IMR-90 (cell line): ENCODE data around the gene MIEN1. TPM values are rescaled to one million over a fixed set of nuclear protein-coding genes. Genes with fewer than 3 reads are reported as not detected.

ENCODE experiments used
- ATAC-seq: fragments of 200-7000 bp; cut with Tn5 transposase; 2 replicates; pipeline ENCODE4 v1.9.1; 2020; ENCODE audit warnings: low read depth, mild to moderate bottlenecking, moderate library complexity
- BruUV-seq: library from RNA; stranded (reverse); fragments of 400-500 nt; replicated peaks from 2 replicates; lab custom pipeline; 2021; lab: Mats Ljungman, UMichigan
- CTCF ChIA-PET: fragments of 300-600 bp; formaldehyde crosslinking; extraction: SDS; loops from one replicate; lab custom pipeline; 2021; ENCODE audit warnings: antibody characterized with exemption; lab: Yijun Ruan, JAX
- POLR2A ChIA-PET: fragments of 300-600 bp; sonication (Branson Sonifier 250); formaldehyde crosslinking; loops from one replicate; lab custom pipeline; 2022; ENCODE audit warnings: antibody characterized with exemption; ENCODE audit not compliant: unreplicated experiment; lab: Charles Lee
- DNase-seq: peaks from one replicate; pipeline ENCODE4 v3.0.0; 2013
- H2AFZ ChIP-seq: replicated peaks from 2 replicates; pipeline ENCODE3; 2013; ENCODE audit warnings: low read length, mild to moderate bottlenecking; ENCODE audit not compliant: poor library complexity
- H2AK5ac ChIP-seq: 2 replicates; pipeline ENCODE4 v1.6.1; 2013; ENCODE audit warnings: low read depth, low read length, inconsistent platforms
- H2AK9ac ChIP-seq: replicated peaks from 2 replicates; pipeline ENCODE3; 2013; ENCODE audit warnings: mild to moderate bottlenecking, low read depth, low read length, moderate library complexity; ENCODE audit not compliant: poor library complexity
- H2BK120ac ChIP-seq: 2 replicates; pipeline ENCODE4 v1.6.1; 2013; ENCODE audit warnings: low read depth, low read length, inconsistent platforms
- H2BK15ac ChIP-seq: 3 replicates; pipeline ENCODE4 v1.6.1; 2013; ENCODE audit warnings: low read depth, low read length, inconsistent platforms
- H2BK20ac ChIP-seq: 2 replicates; pipeline ENCODE4 v1.6.1; 2013; ENCODE audit warnings: low read depth, mild to moderate bottlenecking, inconsistent platforms, low read length, moderate library complexity
- H2BK5ac ChIP-seq: 2 replicates; pipeline ENCODE4 v1.6.1; 2013; ENCODE audit warnings: mild to moderate bottlenecking, low read depth, low read length, inconsistent platforms; ENCODE audit not compliant: poor library complexity, severe bottlenecking
- H3K14ac ChIP-seq: replicated peaks from 2 replicates; pipeline ENCODE4 v1.6.1; 2013; ENCODE audit warnings: low read depth, low read length, inconsistent platforms
- H3K18ac ChIP-seq: 2 replicates; pipeline ENCODE4 v1.6.1; 2013; ENCODE audit warnings: low read depth, low read length, control low read depth
- H3K23ac ChIP-seq: 2 replicates; pipeline ENCODE4 v1.6.1; 2013; ENCODE audit warnings: low read depth, low read length, inconsistent platforms
- H3K27ac ChIP-seq: 2 replicates; pipeline ENCODE4 v1.5.1; 2013; ENCODE audit warnings: mild to moderate bottlenecking, control low read depth, low read length; ENCODE audit not compliant: insufficient read depth
- H3K27me3 ChIP-seq: 2 replicates; pipeline ENCODE4 v1.6.1; 2013; ENCODE audit warnings: low read length; ENCODE audit not compliant: control insufficient read depth, insufficient read depth
- H3K36me3 ChIP-seq: 2 replicates; pipeline ENCODE4 v1.6.1; 2013; ENCODE audit warnings: low read length, mixed read lengths; ENCODE audit not compliant: control insufficient read depth, insufficient read depth
- H3K4ac ChIP-seq: 2 replicates; pipeline ENCODE4 v1.6.1; 2013; ENCODE audit warnings: low read depth, low read length, inconsistent platforms
- H3K4me1 ChIP-seq: 2 replicates; pipeline ENCODE4 v1.6.1; 2013; ENCODE audit warnings: low read length, mixed read lengths; ENCODE audit not compliant: control insufficient read depth, insufficient read depth
- H3K4me2 ChIP-seq: 2 replicates; pipeline ENCODE4 v1.6.1; 2013; ENCODE audit warnings: low read depth, mild to moderate bottlenecking, control low read depth, low read length, moderate library complexity
- H3K4me3 ChIP-seq: 2 replicates; pipeline ENCODE4 v1.5.1; 2013; ENCODE audit warnings: low read depth, mild to moderate bottlenecking, control low read depth, low read length, moderate library complexity; ENCODE audit not compliant: insufficient read depth
- H3K56ac ChIP-seq: 2 replicates; pipeline ENCODE4 v1.6.1; 2013; ENCODE audit warnings: low read length, inconsistent platforms; ENCODE audit not compliant: insufficient read depth; ENCODE audit errors: extremely low read depth
- H3K79me1 ChIP-seq, 2 experiments: 2 replicates each; pipeline ENCODE4 v1.6.1; 2013; ENCODE audit warnings: low read length in 2 of 2, inconsistent platforms in 1 of 2, low read depth in 1 of 2
- H3K9ac ChIP-seq: 2 replicates; pipeline ENCODE4 v1.6.1; 2013; ENCODE audit warnings: low read depth, low read length, control low read depth
- H3K9me1 ChIP-seq: 2 replicates; pipeline ENCODE4 v1.6.1; 2013; ENCODE audit warnings: low read length, inconsistent platforms; ENCODE audit not compliant: insufficient read depth
- H3K9me3 ChIP-seq: 2 replicates; pipeline ENCODE4 v1.6.1; 2013; ENCODE audit warnings: low read length; ENCODE audit not compliant: control insufficient read depth, insufficient read depth
- H4K20me1 ChIP-seq: 2 replicates; pipeline ENCODE4 v1.6.1; 2013; ENCODE audit warnings: low read length, inconsistent platforms; ENCODE audit not compliant: insufficient read depth
- H4K5ac ChIP-seq: 2 replicates; pipeline ENCODE4 v1.6.1; 2013; ENCODE audit warnings: mild to moderate bottlenecking, low read depth, low read length, control low read depth
- H4K8ac ChIP-seq, 2 experiments: 2 replicates each; pipeline ENCODE4 v1.6.1; 2013; ENCODE audit warnings: low read depth in 2 of 2, low read length in 2 of 2, control low read depth in 1 of 2, inconsistent platforms in 1 of 2
- H4K91ac ChIP-seq: 2 replicates; pipeline ENCODE4 v1.6.1; 2013; ENCODE audit warnings: low read depth, low read length, inconsistent platforms; ENCODE audit not compliant: insufficient read depth
- CHD1 ChIP-seq: IDR thresholded peaks from 2 replicates; pipeline ENCODE4 v1.6.1; 2012; ENCODE audit warnings: low read depth, low read length, improper control_type of control experiment
- WGBS, 2 experiments: methylation state at CpG; one replicate each; pipeline versions ENCODE4 v1.1.5 to v1.1.7; 2013; ENCODE audit warnings: missing lambda C conversion rate in 2 of 2; ENCODE audit not compliant: insufficient read length in 1 of 2; ENCODE audit errors: extremely low coverage in 2 of 2; 5-methylcytosine and 5-hydroxymethylcytosine counted together
- dilution Hi-C: fragments of 300-500 bp; cut with HindIII; formaldehyde crosslinking; loops from one replicate; pipeline ENCODE4 v1.14.3; 2018; ENCODE audit warnings: low sequenced_read_pairs; ENCODE audit not compliant: unreplicated experiment
- in situ Hi-C: fragments of 300-500 bp; cut with MboI; formaldehyde crosslinking; loops from 3 replicates; pipeline ENCODE4 v1.14.3; 2019; ENCODE audit warnings: low sequenced_read_pairs, inconsistent platforms, mixed read lengths
- intact Hi-C: fragments of 100-400 bp; cut with micrococcal nuclease; formaldehyde crosslinking; loops from 2 replicates; pipeline ENCODE4 v1.10.0; 2022
- polyA plus RNA-seq, 3 experiments: library from polyadenylated mRNA; depleted of rRNA; stranded (reverse); fragments of >200 nt; gene quantifications; 2 replicates each; pipeline ENCODE4 v1.2.3, GENCODE V29; 2012; ENCODE audit warnings: low replicate concordance in 1 of 3
- total RNA-seq: library from RNA; depleted of rRNA; stranded (reverse); fragments of >200 nt; gene quantifications from 2 replicates; pipeline ENCODE4 v1.2.3, GENCODE V29; 2012

The MIEN1 gene
- total and polyA plus RNA-seq, 2 of the 4 experiments (the other 2 are of a cell fraction), result 20.3 to 75.6 TPM

DNA sequence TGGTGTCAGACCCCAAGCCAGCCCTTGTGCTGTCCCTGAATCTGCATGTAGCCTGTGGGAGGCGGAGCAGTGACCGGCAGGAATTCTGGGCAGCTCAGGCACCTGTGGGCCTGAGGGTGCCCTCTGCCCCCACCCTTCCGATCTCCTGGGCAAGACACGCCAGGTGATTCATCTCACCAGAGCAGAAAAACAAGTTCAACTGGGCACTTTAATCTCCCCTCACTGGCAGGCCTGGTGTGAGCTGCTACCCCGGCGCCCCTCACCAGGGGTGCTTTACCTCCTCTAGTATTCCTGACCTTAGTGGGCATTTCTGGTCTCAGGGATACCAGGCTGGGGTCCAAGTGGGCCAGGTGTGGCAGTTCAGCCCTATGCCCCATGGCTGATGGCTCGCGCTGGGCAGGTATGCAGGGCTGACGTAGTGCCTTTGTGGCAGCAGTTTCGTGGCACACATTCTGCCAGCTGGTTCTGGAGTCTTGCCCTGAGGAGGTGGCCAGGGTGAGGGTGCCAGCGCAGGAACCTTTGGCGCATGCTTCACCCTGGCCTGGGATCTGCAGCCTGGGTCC, 24.5 kb downstream of the MIEN1 start:
- in situ Hi-C loops, result no loop called here
- dilution Hi-C loops, result no loop called here
- Histone ChIP-seq H3K4me2 (no peak overlapping the region), H2BK15ac (no peak overlapping the region), H3K9me1 (peaks cover 20% of the 10 kb centered on the region), H3K56ac (no peak overlapping the region), H3K23ac (no peak overlapping the region), H3K36me3 (peaks cover 33% of the 10 kb centered on the region), H2BK5ac (no peak overlapping the region), H4K20me1 (peaks cover 54% of the 10 kb centered on the region), H3K79me1 (peaks cover 0 to 65% of the 10 kb centered on the region in 2 experiments; a peak in 3 of 4 replicates), H3K9ac (no peak overlapping the region), H3K27me3 (no peaks in the 10 kb centered on the region), H2AK9ac (no peak overlapping the region), H2AK5ac (no peak overlapping the region), H4K8ac (no peak overlapping the region), H4K91ac (no peak overlapping the region), H3K14ac (no peak overlapping the region), H2AFZ (no peak overlapping the region), H2BK20ac (no peak overlapping the region), H3K4me1 (peaks cover 18% of the 10 kb centered on the region), H4K5ac (no peak overlapping the region), H3K4me3 (no peak overlapping the region), H2BK120ac (no peak overlapping the region), H3K18ac (no peak overlapping the region), H3K9me3 (no peaks in the 10 kb centered on the region), H3K4ac (no peak overlapping the region), H3K27ac (no peak overlapping the region)
- WGBS, 2 experiments, result 86% methylated on average over 8 of the region's 12 CpGs; no CpG with 5 or more reads in 1 of the 2 experiments
- no peak for ATAC-seq
- no peak for TF ChIP-seq CHD1
- ChIA-PET CTCF (interaction anchor here (1.1 kb wide), 1 partner anchor 77 kb away, joined by 3 read pairs; no protein-coding TSS in a partner anchor), POLR2A (no interaction called here)
- intact Hi-C loops, result no loop called here
- no peak for DNase-seq
- BruUV-seq, result no TSS peak
